Thyroid gland (tissue), 4 donors: ENCODE results near the gene HAUS3. TPM values are rescaled to one million over a fixed set of nuclear protein-coding genes. Genes with fewer than 3 reads are reported as not detected.

Source experiments
- DNase-seq, 2 donors: peaks; one replicate each; pipeline ENCODE4 v3.0.0-alpha.2; 2019
- H3K27ac ChIP-seq, 3 donors: fragments of 200-600 bp; sonication (generic); 1 replicate in 2 of 3; 2 replicates in 1 of 3; pipeline ENCODE4 v1.5.1; 2016 to 2019; ENCODE audit warnings: mild to moderate bottlenecking in 1 of 3, moderate library complexity in 1 of 3
- H3K27me3 ChIP-seq: fragments of 200-600 bp; sonication (generic); one replicate; pipeline ENCODE4 v1.5.1; 2019
- H3K36me3 ChIP-seq, 2 donors: fragments of 200-600 bp; sonication (generic); one replicate each; pipeline ENCODE4 v1.5.1; 2016 to 2019
- H3K4me1 ChIP-seq, 2 donors: fragments of 200-600 bp; sonication (generic); one replicate each; pipeline ENCODE4 v1.5.1; 2017 to 2019
- H3K4me3 ChIP-seq, 3 donors: fragments of 200-600 bp; sonication (generic); replicated peaks in 1 of 3; 1 replicate in 2 of 3; 2 replicates in 1 of 3; pipeline ENCODE4 v1.5.1; 2016; ENCODE audit warnings: mild to moderate bottlenecking in 1 of 3
- H3K9me3 ChIP-seq: fragments of 200-600 bp; sonication (generic); one replicate; pipeline ENCODE4 v1.5.1; 2017
- CTCF ChIP-seq, 6 experiments: fragments of 200-600 bp in 3 of 6; fragments of 450-650 bp in 3 of 6; sonication (generic) in 3 of 6; IDR thresholded peaks; one replicate each; pipeline ENCODE4 v1.5.1; 2016 to 2019; ENCODE audit warnings: antibody characterized with exemption in 6 of 6, mild to moderate bottlenecking in 2 of 6, inconsistent platforms in 1 of 6, moderate library complexity in 1 of 6
- POLR2A ChIP-seq, 2 donors: fragments of 450-650 bp; IDR thresholded peaks; one replicate each; pipeline ENCODE4 v1.6.1; 2017; ENCODE audit warnings: antibody characterized with exemption in 2 of 2, mild to moderate bottlenecking in 2 of 2, moderate library complexity in 1 of 2
- WGBS, 2 donors: methylation state at CpG; one replicate each; pipeline ENCODE4 v1.1.5; 2017; 5-methylcytosine and 5-hydroxymethylcytosine counted together
- intact Hi-C: fragments of 100-400 bp; cut with DNase I; formaldehyde crosslinking; loops from one replicate; pipeline ENCODE4 v1.15.1; 2023
- total RNA-seq, 4 donors: library from RNA; depleted of rRNA; stranded (reverse); fragments of >200 nt; gene quantifications; one replicate each; pipeline ENCODE4 v1.2.3, GENCODE V29; 2016

HAUS3 gene
- total RNA-seq, 4 donors from 2014 or later, result 13.0 to 30.0 (median 17.0) TPM

DNA sequence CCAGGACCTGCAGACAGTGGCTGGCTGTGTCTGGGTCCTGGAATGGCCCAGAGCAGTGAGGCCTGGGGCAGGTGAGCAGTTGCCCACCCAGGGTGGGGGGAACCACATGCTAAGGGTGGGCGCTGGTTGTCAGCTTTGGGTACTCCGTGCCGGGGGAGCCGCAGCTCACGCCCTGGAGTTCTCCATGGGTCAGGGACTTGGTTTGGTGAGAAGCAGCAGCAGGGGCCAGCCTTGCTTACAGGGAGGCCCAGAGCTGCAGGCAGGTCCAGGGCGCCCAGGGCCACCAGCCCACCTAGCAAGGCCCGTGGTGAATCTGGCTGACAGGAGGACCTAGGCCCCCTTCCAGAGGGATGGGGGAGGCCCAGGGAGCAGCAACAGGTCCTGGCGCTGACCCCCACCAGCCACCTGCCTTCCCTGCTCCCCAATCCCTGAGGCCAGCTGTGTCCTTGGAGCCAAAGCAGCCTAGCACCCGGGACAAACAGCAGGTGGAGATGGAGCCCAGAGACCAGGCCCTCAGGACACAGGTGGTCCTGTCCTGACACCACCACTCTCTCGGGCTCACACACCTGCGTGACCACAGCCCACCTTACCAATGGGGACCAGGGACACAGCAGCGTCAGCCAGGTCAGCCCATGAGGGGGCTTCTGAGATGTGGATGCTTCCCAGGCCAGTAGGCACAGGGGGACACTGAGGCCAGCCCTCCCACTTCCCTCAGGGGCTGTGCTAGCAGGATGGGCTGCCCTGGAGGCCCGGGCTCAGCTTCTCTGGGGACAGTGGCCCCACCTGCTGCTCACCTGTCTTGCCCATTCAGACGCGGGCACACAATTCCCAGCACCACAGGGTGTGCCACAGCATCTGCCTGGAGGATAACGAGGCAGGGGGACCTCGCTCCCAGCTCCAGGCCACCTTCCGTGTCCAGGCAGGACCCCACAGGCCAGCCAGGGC is 16.4 kb upstream of the HAUS3 start:
- intact Hi-C loops, result no loop called here
- 80 to 91% methylated on average over 1 to 7 of the region's 18 CpGs for WGBS, 2 donors
- H3K4me3 ChIP-seq, result no peak overlapping the region
- peaks cover 71 to 74% of the 10 kb centered on the region in 2 donors for H3K4me1 ChIP-seq
- H3K27me3 ChIP-seq, result no peaks in the 10 kb centered on the region
- H3K27ac ChIP-seq, result peak overlapping the region in 2 of 3 donors; percentile 91 to 96
- no peaks in the 10 kb centered on the region for H3K9me3 ChIP-seq
- TF ChIP-seq CTCF (IDR thresholded peaks at IDR 0.05), result no peak
- TF ChIP-seq POLR2A (IDR thresholded peaks at IDR 0.05), result no peak
- peak in 1 of 2 donors; percentile 3 for DNase-seq
- H3K36me3 ChIP-seq, result peaks cover 11 to 13% of the 10 kb centered on the region in 2 donors

GRCh38 chr4:2257361-2258081 is 15.6 kb upstream of the HAUS3 start:
- intact Hi-C loops, result no loop called here
- H3K27me3 ChIP-seq, result no peaks in the 10 kb centered on the region
- peak overlapping the region; percentile 73 to 96 (median 91) for H3K27ac ChIP-seq
- WGBS, 2 donors, result 74 to 90% methylated on average over 4 to 12 of the region's 14 CpGs
- TF ChIP-seq POLR2A (IDR thresholded peaks at IDR 0.05), result no peak
- no peak for TF ChIP-seq CTCF (IDR thresholded peaks at IDR 0.05)
- no peaks in the 10 kb centered on the region for H3K9me3 ChIP-seq
- H3K4me1 ChIP-seq, result peaks cover 62 to 65% of the 10 kb centered on the region in 2 donors
- DNase-seq, result peak in 1 of 2 donors; percentile 2
- peaks cover 17 to 20% of the 10 kb centered on the region in 2 donors for H3K36me3 ChIP-seq
- H3K4me3 ChIP-seq, result no peak overlapping the region

- H3K27me3 ChIP-seq, result no peaks in the 10 kb centered on the region
- TF ChIP-seq POLR2A (IDR thresholded peaks at IDR 0.05) (no peak), CTCF (IDR thresholded peaks at IDR 0.05) (no peak)
- H3K36me3 ChIP-seq, result peaks cover 20 to 25% of the 10 kb centered on the region in 2 donors
- WGBS, 2 donors, result 59 to 62% methylated on average over 7 to 11 of the region's 12 CpGs
- no peak overlapping the region for H3K4me3 ChIP-seq
- intact Hi-C loops, result no loop called here
- peak; percentile 61 to 62 for DNase-seq
- peaks cover 62 to 65% of the 10 kb centered on the region in 2 donors for H3K4me1 ChIP-seq
- no peaks in the 10 kb centered on the region for H3K9me3 ChIP-seq
- H3K27ac ChIP-seq, result peak overlapping the region; percentile 73 to 96 (median 91)
Measured at GRCh38 chr4:2256781-2257191, 14.9 kb upstream of the HAUS3 start.

DNA sequence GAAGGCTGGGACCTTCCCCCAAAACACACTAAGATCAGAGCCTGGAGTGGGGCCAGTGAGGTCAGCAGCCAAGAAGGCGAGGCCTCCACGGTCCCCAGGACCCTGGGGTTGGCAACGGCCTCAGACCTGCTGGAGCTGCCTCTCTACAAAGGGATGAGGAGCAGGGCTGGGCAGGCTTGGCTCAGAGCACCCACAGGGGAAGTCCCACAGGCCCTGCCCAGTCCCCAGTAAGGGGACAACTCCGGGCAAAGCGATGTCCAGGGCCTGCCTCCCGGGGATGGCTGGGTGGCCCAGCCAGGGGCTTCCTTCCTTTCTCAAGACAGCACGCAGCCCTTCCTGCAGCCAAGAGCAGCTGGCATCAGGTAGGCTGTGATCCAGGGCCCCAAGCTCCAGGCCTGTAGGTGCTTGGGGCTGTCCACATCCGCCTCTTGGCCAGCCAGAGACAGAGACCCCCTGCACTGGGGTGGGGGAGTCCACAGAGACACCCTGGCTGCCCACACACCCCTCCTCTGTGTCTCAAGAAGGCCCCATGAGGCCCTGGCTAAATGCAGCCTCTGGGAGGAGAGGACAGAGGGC is 14.3 kb upstream of the HAUS3 start:
- H3K4me1 ChIP-seq, result peaks cover 62 to 65% of the 10 kb centered on the region in 2 donors
- no peaks in the 10 kb centered on the region for H3K9me3 ChIP-seq
- H3K36me3 ChIP-seq, result peaks cover 23 to 30% of the 10 kb centered on the region in 2 donors
- H3K27ac ChIP-seq, result peak overlapping the region; percentile 73 to 96 (median 91)
- peak overlapping the region in 1 of 3 donors; percentile 3 for H3K4me3 ChIP-seq
- 33 to 34% methylated on average over 3 to 5 of the region's 8 CpGs for WGBS, 2 donors
- no peaks in the 10 kb centered on the region for H3K27me3 ChIP-seq
- intact Hi-C loops, result no loop called here
- peak; percentile 77 to 79 for DNase-seq
- TF ChIP-seq POLR2A (IDR thresholded peaks at IDR 0.05) (no peak), CTCF (IDR thresholded peaks at IDR 0.05) (no peak)
